Omental fat pad (tissue), 4 donors: ENCODE measurements around the gene C8A. TPM values are rescaled to one million over a fixed set of nuclear protein-coding genes. Genes with fewer than 3 reads are reported as not detected.

Experiments used
- ATAC-seq: fragments of 150-250 bp; one replicate; pipeline ENCODE4 v1.9.1; 2016; ENCODE audit warnings: mild to moderate bottlenecking, moderate library complexity; ENCODE audit not compliant: low FRiP score
- DNase-seq: peaks from one replicate; pipeline ENCODE4 v3.0.0-alpha.2; 2019; ENCODE audit warnings: low spot score
- total RNA-seq, 4 donors: library from RNA; depleted of rRNA; stranded (reverse); fragments of >200 nt; gene quantifications; one replicate each; pipeline ENCODE4 v1.1.0, GENCODE V29; 2016
- TF ChIP-seq, protein P1 (sequence below), 3 donors: fragments of 450-650 bp; IDR thresholded peaks; one replicate each; pipeline ENCODE4 v1.5.1; 2016 to 2017; ENCODE audit warnings: antibody characterized with exemption in 3 of 3, mild to moderate bottlenecking in 3 of 3, moderate library complexity in 2 of 3

The C8A gene
- total RNA-seq, 4 donors from 2014 or later = not detected

- no peak for DNase-seq
- TF ChIP-seq, protein P1, sequence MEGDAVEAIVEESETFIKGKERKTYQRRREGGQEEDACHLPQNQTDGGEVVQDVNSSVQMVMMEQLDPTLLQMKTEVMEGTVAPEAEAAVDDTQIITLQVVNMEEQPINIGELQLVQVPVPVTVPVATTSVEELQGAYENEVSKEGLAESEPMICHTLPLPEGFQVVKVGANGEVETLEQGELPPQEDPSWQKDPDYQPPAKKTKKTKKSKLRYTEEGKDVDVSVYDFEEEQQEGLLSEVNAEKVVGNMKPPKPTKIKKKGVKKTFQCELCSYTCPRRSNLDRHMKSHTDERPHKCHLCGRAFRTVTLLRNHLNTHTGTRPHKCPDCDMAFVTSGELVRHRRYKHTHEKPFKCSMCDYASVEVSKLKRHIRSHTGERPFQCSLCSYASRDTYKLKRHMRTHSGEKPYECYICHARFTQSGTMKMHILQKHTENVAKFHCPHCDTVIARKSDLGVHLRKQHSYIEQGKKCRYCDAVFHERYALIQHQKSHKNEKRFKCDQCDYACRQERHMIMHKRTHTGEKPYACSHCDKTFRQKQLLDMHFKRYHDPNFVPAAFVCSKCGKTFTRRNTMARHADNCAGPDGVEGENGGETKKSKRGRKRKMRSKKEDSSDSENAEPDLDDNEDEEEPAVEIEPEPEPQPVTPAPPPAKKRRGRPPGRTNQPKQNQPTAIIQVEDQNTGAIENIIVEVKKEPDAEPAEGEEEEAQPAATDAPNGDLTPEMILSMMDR (IDR thresholded peaks at IDR 0.05) = no peak
- no peak for ATAC-seq
These were observed 8.8 kb downstream of the C8A start for GRCh38 chr1:56863265-56863992.

GRCh38 chr1:56864430-56864829, 9.8 kb downstream of the C8A start:
- DNase-seq (no peak), ATAC-seq (no peak)
- TF ChIP-seq, protein P1 (IDR thresholded peaks at IDR 0.05) = no peak

GRCh38 chr1:56866656-56867055, 12.1 kb downstream of the C8A start:
- DNase-seq (no peak), ATAC-seq (no peak)
- TF ChIP-seq, protein P1 (IDR thresholded peaks at IDR 0.05) = no peak

DNA sequence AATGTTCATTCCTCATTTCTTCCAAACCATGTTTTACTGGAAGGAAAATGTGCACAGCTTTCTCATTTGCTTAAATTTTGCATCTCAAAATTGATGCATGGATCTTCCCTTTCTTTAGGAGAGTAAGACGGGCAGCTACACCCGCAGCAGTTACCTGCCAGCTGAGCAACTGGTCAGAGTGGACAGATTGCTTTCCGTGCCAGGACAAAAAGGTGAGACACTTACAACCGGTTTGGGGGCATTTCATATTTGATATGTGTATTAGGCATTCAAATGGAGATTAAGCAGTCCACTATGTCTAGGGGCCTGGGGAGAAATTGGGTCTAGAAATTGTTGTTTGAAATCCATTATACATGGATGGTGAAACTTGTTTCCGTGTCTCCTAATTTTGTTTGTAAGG, 12.9 kb downstream of the C8A start:
- DNase-seq (no peak), ATAC-seq (no peak)

DNA sequence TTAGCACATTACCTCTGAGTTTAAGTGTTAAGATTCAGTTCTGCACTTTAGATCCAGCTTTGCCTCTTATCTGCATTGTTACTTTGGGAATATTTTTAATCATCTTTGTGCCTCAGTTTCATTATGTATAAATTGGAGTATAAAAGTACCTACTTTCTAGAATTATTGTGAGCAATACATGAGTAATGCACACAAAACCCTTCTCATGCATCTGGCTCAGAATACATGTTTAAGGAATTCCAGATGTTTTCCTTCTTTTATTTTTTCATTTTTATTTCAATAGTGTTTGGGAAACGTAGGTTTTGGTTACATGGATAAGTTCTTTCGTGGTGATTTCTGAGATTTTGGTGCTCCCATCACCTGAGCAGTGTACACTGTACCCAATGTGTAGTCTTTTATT, 14.2 kb downstream of the C8A start:
- DNase-seq (no peak), ATAC-seq (no peak)
- TF ChIP-seq, protein P1 (IDR thresholded peaks at IDR 0.05) = no peak

More for the DNA sequence above, 12.9 kb downstream of the C8A start:
- TF ChIP-seq, protein P1 (IDR thresholded peaks at IDR 0.05) = no peak

GRCh38 chr1:56872597-56872996, 18.0 kb downstream of the C8A start:
- DNase-seq (no peak), ATAC-seq (no peak)
- TF ChIP-seq, protein P1 (IDR thresholded peaks at IDR 0.05) = no peak

GRCh38 chr1:56873213-56873612, 18.6 kb downstream of the C8A start:
- ATAC-seq = no peak
- no peak for DNase-seq
- TF ChIP-seq, protein P1 (IDR thresholded peaks at IDR 0.05) = no peak
